Measurements from ENCODE around the gene HESX1. TPM values are rescaled to one million over a fixed set of nuclear protein-coding genes. Genes with fewer than 3 reads are reported as not detected.

Gene HESX1
- total RNA-seq, 1 donor from 2014 or later, result 0.30 TPM

- Histone ChIP-seq H3K9me3 (replicated peaks) (no peaks in the 10 kb centered on the region), H3K4me1 (no peaks in the 10 kb centered on the region), H3K4me3 (no peak overlapping the region), H3K27me3 (ENCODE audit: low read depth) (no peaks in the 10 kb centered on the region), H3K36me3 (no peaks in the 10 kb centered on the region), H3K27ac (replicated peaks) (no peak overlapping the region)
- no peak for DNase-seq
- intact Hi-C loops (cut with micrococcal nuclease), result no loop called here
- TF ChIP-seq, protein P1, sequence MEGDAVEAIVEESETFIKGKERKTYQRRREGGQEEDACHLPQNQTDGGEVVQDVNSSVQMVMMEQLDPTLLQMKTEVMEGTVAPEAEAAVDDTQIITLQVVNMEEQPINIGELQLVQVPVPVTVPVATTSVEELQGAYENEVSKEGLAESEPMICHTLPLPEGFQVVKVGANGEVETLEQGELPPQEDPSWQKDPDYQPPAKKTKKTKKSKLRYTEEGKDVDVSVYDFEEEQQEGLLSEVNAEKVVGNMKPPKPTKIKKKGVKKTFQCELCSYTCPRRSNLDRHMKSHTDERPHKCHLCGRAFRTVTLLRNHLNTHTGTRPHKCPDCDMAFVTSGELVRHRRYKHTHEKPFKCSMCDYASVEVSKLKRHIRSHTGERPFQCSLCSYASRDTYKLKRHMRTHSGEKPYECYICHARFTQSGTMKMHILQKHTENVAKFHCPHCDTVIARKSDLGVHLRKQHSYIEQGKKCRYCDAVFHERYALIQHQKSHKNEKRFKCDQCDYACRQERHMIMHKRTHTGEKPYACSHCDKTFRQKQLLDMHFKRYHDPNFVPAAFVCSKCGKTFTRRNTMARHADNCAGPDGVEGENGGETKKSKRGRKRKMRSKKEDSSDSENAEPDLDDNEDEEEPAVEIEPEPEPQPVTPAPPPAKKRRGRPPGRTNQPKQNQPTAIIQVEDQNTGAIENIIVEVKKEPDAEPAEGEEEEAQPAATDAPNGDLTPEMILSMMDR (IDR thresholded peaks at IDR 0.05; ENCODE audit: borderline replicate concordance), result no peak
These were observed 23.7 kb downstream of the HESX1 start for GRCh38 chr3:57176045-57176444.

DNA sequence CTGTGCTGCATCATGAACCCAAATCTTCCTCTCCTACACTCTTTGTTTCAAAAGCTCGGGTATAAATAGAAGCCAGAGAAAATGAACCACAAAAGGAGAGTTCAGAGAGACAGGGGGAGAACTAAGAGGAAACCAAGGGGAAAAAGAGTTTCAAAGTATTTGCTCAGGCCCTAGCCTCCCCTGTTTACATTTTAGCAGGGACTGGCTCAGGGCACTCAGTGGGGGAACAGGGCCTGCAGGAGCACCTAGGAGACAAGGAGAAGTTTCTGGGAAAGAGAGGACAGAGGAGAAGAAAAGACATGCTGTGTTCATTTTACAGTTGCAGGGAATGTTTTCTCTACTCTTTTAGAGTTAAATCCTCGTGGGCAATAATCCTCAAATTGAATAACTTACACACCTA lies 26.1 kb downstream of the HESX1 start:
- no peaks in the 10 kb centered on the region for H3K36me3 ChIP-seq
- no peak overlapping the region for H3K4me3 ChIP-seq
- no peak for DNase-seq
- H3K4me1 ChIP-seq, result peaks cover 11% of the 10 kb centered on the region
- no peaks in the 10 kb centered on the region for H3K27me3 ChIP-seq (ENCODE audit: low read depth)
- TF ChIP-seq, protein P1 (IDR thresholded peaks at IDR 0.05; ENCODE audit: borderline replicate concordance), result no peak
- intact Hi-C loops (cut with micrococcal nuclease), result no loop called here
- H3K9me3 ChIP-seq (replicated peaks), result no peaks in the 10 kb centered on the region
- no peak overlapping the region for H3K27ac ChIP-seq (replicated peaks)

DNA sequence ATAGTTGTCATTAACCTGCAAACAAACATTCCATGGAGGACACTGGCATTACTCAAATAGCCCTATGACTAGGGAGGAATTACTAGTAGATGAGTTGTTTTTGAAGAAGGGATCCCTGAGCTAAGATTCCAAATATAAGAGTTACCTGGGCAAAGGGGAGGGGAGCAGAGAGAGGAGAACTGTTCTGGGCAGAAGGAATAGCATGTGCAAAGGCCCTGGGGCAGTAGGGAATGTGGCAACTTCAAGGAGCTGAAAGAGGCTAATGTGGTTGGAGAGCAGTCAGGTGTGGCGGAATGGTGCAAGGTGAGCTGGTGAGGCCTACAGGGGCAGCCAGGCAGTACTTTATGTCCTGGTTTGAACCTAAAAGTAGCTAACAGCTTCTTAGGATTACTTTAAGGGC lies 28.8 kb downstream of the HESX1 start:
- intact Hi-C loops (cut with micrococcal nuclease), result no loop called here
- H3K27me3 ChIP-seq (ENCODE audit: low read depth), result no peaks in the 10 kb centered on the region

DNA sequence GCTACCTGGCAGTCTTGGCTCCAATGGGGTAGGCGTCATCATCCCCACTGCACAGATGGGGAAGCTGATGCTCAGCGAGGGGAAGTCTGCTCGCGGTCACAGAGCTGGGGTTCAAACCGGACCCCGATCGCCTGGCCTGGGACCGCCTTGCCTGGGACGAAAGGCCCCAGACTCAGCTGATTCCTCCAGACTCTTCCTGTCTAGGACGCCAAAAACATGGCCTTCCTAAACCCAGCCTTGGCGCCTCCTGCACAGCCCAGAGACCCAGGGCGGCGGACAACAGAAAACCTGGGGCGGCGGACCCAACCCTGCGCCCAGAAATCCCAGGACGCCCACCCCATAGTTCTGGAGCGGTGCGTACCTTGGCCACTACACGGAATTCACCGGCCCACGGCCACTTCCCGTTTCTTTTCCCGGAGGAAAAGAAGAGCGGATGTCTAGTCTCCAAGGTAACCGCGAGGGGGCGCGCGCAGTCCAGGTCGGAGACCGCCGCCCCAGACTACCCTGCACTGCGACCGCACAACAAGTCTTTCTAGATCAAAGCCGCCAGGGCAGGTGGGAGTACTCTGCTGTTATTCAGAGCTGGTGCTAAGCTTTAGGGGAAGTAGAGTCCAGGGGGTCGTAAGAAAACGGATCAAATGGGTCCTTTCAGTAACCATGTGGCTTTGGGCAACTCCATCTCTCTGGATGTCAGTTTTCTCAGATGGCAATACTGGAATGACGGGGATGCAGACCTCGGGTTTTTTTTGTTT lies 29.7 kb downstream of the HESX1 start:
- peak; percentile 75 for DNase-seq
- Histone ChIP-seq H3K36me3 (no peaks in the 10 kb centered on the region), H3K27me3 (ENCODE audit: low read depth) (no peaks in the 10 kb centered on the region), H3K9me3 (replicated peaks) (no peaks in the 10 kb centered on the region), H3K27ac (replicated peaks) (no peak overlapping the region), H3K4me3 (peak overlapping the region; percentile 68), H3K4me1 (peaks cover 16% of the 10 kb centered on the region)
- TF ChIP-seq, protein P1 (IDR thresholded peaks at IDR 0.05; ENCODE audit: borderline replicate concordance), result peak; percentile 92
- intact Hi-C loops (cut with micrococcal nuclease), result loop anchor here (10.0 kb wide), 1 partner anchor 65 kb away; no protein-coding TSS in a partner anchor

More for the DNA sequence above, 28.8 kb downstream of the HESX1 start:
- no peaks in the 10 kb centered on the region for H3K9me3 ChIP-seq (replicated peaks)
- no peak overlapping the region for H3K27ac ChIP-seq (replicated peaks)
- no peak for DNase-seq
- TF ChIP-seq, protein P1 (IDR thresholded peaks at IDR 0.05; ENCODE audit: borderline replicate concordance), result no peak
- H3K36me3 ChIP-seq, result no peaks in the 10 kb centered on the region
- peaks cover 11% of the 10 kb centered on the region for H3K4me1 ChIP-seq
- H3K4me3 ChIP-seq, result no peak overlapping the region

DNA sequence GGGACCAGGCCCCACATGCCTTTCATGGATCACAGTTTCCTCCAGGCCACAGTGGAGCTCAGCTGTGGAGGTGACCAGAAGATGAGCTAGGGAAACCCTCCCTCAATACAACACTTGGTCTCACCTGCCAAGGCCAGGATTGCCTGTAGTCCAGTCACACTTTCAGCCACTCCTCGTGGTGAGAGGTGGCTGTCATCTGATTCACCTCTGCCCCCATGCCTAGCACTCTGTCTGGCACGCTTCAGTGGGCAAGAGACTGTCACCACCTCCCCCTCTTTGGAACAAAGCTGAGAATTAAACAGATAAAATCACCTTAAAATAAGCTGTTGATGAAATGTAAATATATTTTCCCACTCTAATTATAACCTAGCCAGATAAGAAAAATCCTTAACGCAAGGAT lies 30.7 kb downstream of the HESX1 start:
- DNase-seq, result no peak
- TF ChIP-seq, protein P1 (IDR thresholded peaks at IDR 0.05; ENCODE audit: borderline replicate concordance), result no peak
- H3K4me3 ChIP-seq, result no peak overlapping the region
- H3K36me3 ChIP-seq, result no peaks in the 10 kb centered on the region
- intact Hi-C loops (cut with micrococcal nuclease), result loop anchor here (10.0 kb wide), 1 partner anchor 64 kb away; no protein-coding TSS in a partner anchor
- H3K27ac ChIP-seq (replicated peaks), result no peak overlapping the region
- H3K4me1 ChIP-seq, result peaks cover 26% of the 10 kb centered on the region
- no peaks in the 10 kb centered on the region for H3K27me3 ChIP-seq (ENCODE audit: low read depth)
- H3K9me3 ChIP-seq (replicated peaks), result no peaks in the 10 kb centered on the region
